Body of pancreas (tissue), 4 donors: ENCODE results near the gene NDUFS7. TPM values are rescaled to one million over a fixed set of nuclear protein-coding genes. Genes with fewer than 3 reads are reported as not detected.

Source experiments
- ATAC-seq: fragments of 150-250 bp; one replicate; pipeline ENCODE4 v1.9.1; 2016
- DNase-seq, 4 donors: peaks; one replicate each; pipeline ENCODE4 v3.0.0-alpha.2; 2019
- H3K27ac ChIP-seq, 4 donors: fragments of 200-600 bp; sonication (generic); 1 replicate in 3 of 4; 2 replicates in 1 of 4; pipeline versions ENCODE4 v1.5.1 to v1.6.1; 2016 to 2019; ENCODE audit warnings: mild to moderate bottlenecking in 1 of 4, mixed read lengths in 1 of 4, moderate library complexity in 1 of 4
- H3K27me3 ChIP-seq, 2 donors: fragments of 200-600 bp; sonication (generic); one replicate each; pipeline ENCODE4 v1.6.0; 2016; ENCODE audit warnings: mild to moderate bottlenecking in 1 of 2
- H3K36me3 ChIP-seq, 2 donors: fragments of 200-600 bp; sonication (generic); replicated peaks in 1 of 2; 2 replicates each; pipeline ENCODE4 v1.5.1; 2016; ENCODE audit warnings: low read depth in 2 of 2; ENCODE audit not compliant: insufficient read depth in 1 of 2
- H3K4me1 ChIP-seq: fragments of 200-600 bp; sonication (generic); one replicate; pipeline ENCODE4 v1.6.0; 2016
- H3K4me3 ChIP-seq, 2 donors: fragments of 200-600 bp; sonication (generic); 1 replicate in 1 of 2; 2 replicates in 1 of 2; pipeline ENCODE4 v1.5.1; 2016 to 2019
- H3K9me3 ChIP-seq, 3 donors: fragments of 200-600 bp; sonication (generic); 1 replicate in 2 of 3; 2 replicates in 1 of 3; pipeline ENCODE4 v1.5.1; 2016
- CTCF ChIP-seq, 7 experiments: fragments of 450-650 bp in 4 of 7; fragments of 200-600 bp in 3 of 7; sonication (generic) in 3 of 7; IDR thresholded peaks; one replicate each; pipeline ENCODE4 v1.5.1; 2016 to 2019; ENCODE audit warnings: antibody characterized with exemption in 7 of 7
- POLR2A ChIP-seq, 3 donors: fragments of 450-650 bp; IDR thresholded peaks; one replicate each; pipeline ENCODE4 v1.6.1; 2016; ENCODE audit warnings: antibody characterized with exemption in 3 of 3, mild to moderate bottlenecking in 2 of 3
- WGBS, 2 donors: methylation state at CpG; one replicate each; pipeline ENCODE4 v1.1.5; 2017; 5-methylcytosine and 5-hydroxymethylcytosine counted together
- intact Hi-C: fragments of 100-400 bp; cut with DNase I; formaldehyde crosslinking; loops from one replicate; pipeline ENCODE4 v1.15.1; 2023
- total RNA-seq, 2 donors: library from RNA; depleted of rRNA; stranded (reverse); fragments of >200 nt; gene quantifications; one replicate each; pipeline ENCODE4 v1.1.0, GENCODE V29; 2016

NDUFS7 gene
- total RNA-seq, 2 donors from 2014 or later: 59.9 to 87.7 TPM

DNA sequence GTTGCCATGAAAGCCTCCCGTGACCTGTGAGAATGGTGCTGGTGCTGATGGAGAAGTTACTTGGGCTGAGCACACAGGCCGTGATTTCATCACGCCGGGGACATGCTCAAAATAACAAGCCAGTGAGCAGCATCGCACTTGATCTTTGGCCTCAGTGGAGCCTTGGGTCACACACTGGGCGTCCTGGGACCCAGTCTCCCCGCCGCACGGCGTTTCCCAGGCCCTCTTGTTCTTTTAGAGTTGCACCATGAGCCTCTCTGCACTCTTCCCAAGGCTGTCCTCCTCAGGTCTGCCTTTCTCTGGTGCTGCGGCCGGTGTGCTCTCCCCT is 9.5 kb upstream of the NDUFS7 start:
- no peak for ATAC-seq
- DNase-seq: no peak
- Histone ChIP-seq H3K36me3 (peaks cover 0 to 8% of the 10 kb centered on the region in 2 donors), H3K27ac (peak overlapping the region; percentile 64 to 86 (median 80)), H3K27me3 (no peaks in the 10 kb centered on the region), H3K9me3 (no peaks in the 10 kb centered on the region), H3K4me3 (no peak overlapping the region), H3K4me1 (peaks cover 23% of the 10 kb centered on the region)
- WGBS, 2 donors: 85 to 89% methylated on average over 11 to 12 of the region's 12 CpGs
- TF ChIP-seq CTCF (IDR thresholded peaks at IDR 0.05) (no peak), POLR2A (IDR thresholded peaks at IDR 0.05) (no peak)
- intact Hi-C loops: no loop called here

DNA sequence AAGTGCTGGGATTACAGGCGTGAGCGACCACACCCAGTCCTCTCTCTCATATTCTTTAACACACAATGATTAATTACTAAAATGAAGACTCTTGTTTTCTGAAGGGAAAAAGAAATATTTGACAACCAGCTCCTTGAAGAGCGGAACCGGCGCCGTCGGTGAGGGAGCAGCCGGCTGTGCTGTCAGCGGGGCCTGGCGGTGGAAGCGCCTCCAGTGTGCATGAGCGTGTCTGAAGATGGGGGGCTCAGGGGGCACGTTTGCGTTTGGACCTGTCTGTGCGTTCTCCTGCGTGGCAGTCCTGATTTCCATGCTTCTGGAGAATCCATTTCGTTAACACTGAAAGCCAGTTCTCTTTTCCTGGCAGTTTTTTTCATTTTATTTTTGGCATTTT is 7.3 kb upstream of the NDUFS7 start:
- Histone ChIP-seq H3K4me3 (no peak overlapping the region), H3K27me3 (no peaks in the 10 kb centered on the region), H3K27ac (no peak overlapping the region), H3K4me1 (peaks cover 23% of the 10 kb centered on the region), H3K9me3 (no peaks in the 10 kb centered on the region), H3K36me3 (no peaks in the 10 kb centered on the region)
- 94% methylated on average over 17 of the region's 17 CpGs for WGBS, 2 donors
- TF ChIP-seq CTCF (IDR thresholded peaks at IDR 0.05) (no peak), POLR2A (IDR thresholded peaks at IDR 0.05) (no peak)
- no peak for ATAC-seq
- intact Hi-C loops: no loop called here
- DNase-seq: no peak

GRCh38 chr19:1377176-1377964 is 6.3 kb upstream of the NDUFS7 start:
- peaks cover 23% of the 10 kb centered on the region for H3K4me1 ChIP-seq
- DNase-seq (no peak), ATAC-seq (no peak)
- no peaks in the 10 kb centered on the region for H3K9me3 ChIP-seq
- WGBS, 2 donors: 93 to 94% methylated on average over 23 to 42 of the region's 43 CpGs
- H3K27ac ChIP-seq: no peak overlapping the region
- intact Hi-C loops: no loop called here
- no peak overlapping the region for H3K4me3 ChIP-seq
- no peaks in the 10 kb centered on the region for H3K27me3 ChIP-seq
- TF ChIP-seq POLR2A (IDR thresholded peaks at IDR 0.05): no peak
- TF ChIP-seq CTCF (IDR thresholded peaks at IDR 0.05): no peak
- no peaks in the 10 kb centered on the region for H3K36me3 ChIP-seq

GRCh38 chr19:1377965-1378785 is 5.5 kb upstream of the NDUFS7 start:
- DNase-seq: no peak

More at GRCh38 chr19:1377965-1378785, 5.5 kb upstream of the NDUFS7 start:
- H3K4me3 ChIP-seq: no peak overlapping the region
- TF ChIP-seq POLR2A (IDR thresholded peaks at IDR 0.05) (no peak), CTCF (IDR thresholded peaks at IDR 0.05) (no peak)
- ATAC-seq: no peak
- peaks cover 15% of the 10 kb centered on the region for H3K4me1 ChIP-seq
- H3K9me3 ChIP-seq: no peaks in the 10 kb centered on the region
- no peaks in the 10 kb centered on the region for H3K27me3 ChIP-seq
- WGBS, 2 donors: 62 to 81% methylated on average over 12 to 31 of the region's 33 CpGs
- intact Hi-C loops: no loop called here
- no peaks in the 10 kb centered on the region for H3K36me3 ChIP-seq
- no peak overlapping the region for H3K27ac ChIP-seq
